ENCODE measurements around the gene CYB5RL.
"Not testable (repeated sequence)": the region's sequence is repeated elsewhere in the genome, so short reads cannot be mapped to it uniquely, and the experiment has no call there.

CYB5RL gene

GRCh38 chr1:54218883-54219687, 19.3 kb upstream of the CYB5RL start:
- no peaks in the 10 kb centered on the region for H3K9me3 ChIP-seq (ENCODE audit: control insufficient read depth, insufficient read depth, low read length)
- no peak for DNase-seq (ENCODE audit: low read depth, low spot score)
- H3K4me3 ChIP-seq (ENCODE audit: low read length): no peak overlapping the region
- WGBS (ENCODE audit: insufficient coverage, insufficient read length): no CpG with 5 or more reads among the region's 11 CpGs
- no peaks in the 10 kb centered on the region for H3K4me1 ChIP-seq (ENCODE audit: control insufficient read depth, insufficient read depth, low read length)
- H3K27ac ChIP-seq (ENCODE audit: low read length): no peak overlapping the region
- peaks cover 44% of the 10 kb centered on the region for H3K36me3 ChIP-seq (ENCODE audit: control insufficient read depth, insufficient read depth, low read length)
- H3K27me3 ChIP-seq (ENCODE audit: control insufficient read depth, insufficient read depth, low read length): no peaks in the 10 kb centered on the region

GRCh38 chr1:54215523-54215922, 15.7 kb upstream of the CYB5RL start:
- Histone ChIP-seq H3K4me1 (ENCODE audit: control insufficient read depth, insufficient read depth, low read length) (no peaks in the 10 kb centered on the region), H3K27me3 (ENCODE audit: control insufficient read depth, insufficient read depth, low read length) (no peaks in the 10 kb centered on the region), H3K4me3 (ENCODE audit: low read length) (no peak overlapping the region), H3K9me3 (ENCODE audit: control insufficient read depth, insufficient read depth, low read length) (no peaks in the 10 kb centered on the region), H3K36me3 (ENCODE audit: control insufficient read depth, insufficient read depth, low read length) (peaks cover 73% of the 10 kb centered on the region), H3K27ac (ENCODE audit: low read length) (no peak overlapping the region)
- no CpG with 5 or more reads among the region's 9 CpGs for WGBS (ENCODE audit: insufficient coverage, insufficient read length)
- DNase-seq (ENCODE audit: low read depth, low spot score): no peak

- Histone ChIP-seq H3K36me3 (ENCODE audit: control insufficient read depth, insufficient read depth, low read length) (peaks cover 76% of the 10 kb centered on the region), H3K27ac (ENCODE audit: low read length) (no peak overlapping the region), H3K9me3 (ENCODE audit: control insufficient read depth, insufficient read depth, low read length) (no peaks in the 10 kb centered on the region), H3K4me3 (ENCODE audit: low read length) (no peak overlapping the region), H3K4me1 (ENCODE audit: control insufficient read depth, insufficient read depth, low read length) (no peaks in the 10 kb centered on the region), H3K27me3 (ENCODE audit: control insufficient read depth, insufficient read depth, low read length) (no peaks in the 10 kb centered on the region)
- no CpG with 5 or more reads among the region's 1 CpG for WGBS (ENCODE audit: insufficient coverage, insufficient read length)
- no peak for DNase-seq (ENCODE audit: low read depth, low spot score)
Observed at GRCh38 chr1:54212872-54213271, 13.0 kb upstream of the CYB5RL start.

GRCh38 chr1:54207896-54208295, 8.1 kb upstream of the CYB5RL start:
- not testable (repeated sequence) for H3K4me3 ChIP-seq (ENCODE audit: low read length); H3K27me3 ChIP-seq (ENCODE audit: control insufficient read depth, insufficient read depth, low read length); H3K9me3 ChIP-seq (ENCODE audit: control insufficient read depth, insufficient read depth, low read length); DNase-seq (ENCODE audit: low read depth, low spot score); H3K27ac ChIP-seq (ENCODE audit: low read length); H3K4me1 ChIP-seq (ENCODE audit: control insufficient read depth, insufficient read depth, low read length)
- peaks cover 59% of the 10 kb centered on the region; the same call in 1 of the 2 replicates for H3K36me3 ChIP-seq (ENCODE audit: control insufficient read depth, insufficient read depth, low read length)
- WGBS (ENCODE audit: insufficient coverage, insufficient read length): no CpG with 5 or more reads among the region's 4 CpGs

- no peak for DNase-seq (ENCODE audit: low read depth, low spot score)
- no CpG with 5 or more reads among the region's 1 CpG for WGBS (ENCODE audit: insufficient coverage, insufficient read length)
- Histone ChIP-seq H3K4me1 (ENCODE audit: control insufficient read depth, insufficient read depth, low read length) (no peaks in the 10 kb centered on the region), H3K27ac (ENCODE audit: low read length) (no peak overlapping the region), H3K4me3 (ENCODE audit: low read length) (no peak overlapping the region), H3K36me3 (ENCODE audit: control insufficient read depth, insufficient read depth, low read length) (peaks cover 53% of the 10 kb centered on the region; the same call in 1 of the 2 replicates), H3K9me3 (ENCODE audit: control insufficient read depth, insufficient read depth, low read length) (no peaks in the 10 kb centered on the region), H3K27me3 (ENCODE audit: control insufficient read depth, insufficient read depth, low read length) (no peaks in the 10 kb centered on the region)
Observed at GRCh38 chr1:54207287-54207686, 7.5 kb upstream of the CYB5RL start.

- H3K36me3 ChIP-seq (ENCODE audit: control insufficient read depth, insufficient read depth, low read length): peaks cover 30% of the 10 kb centered on the region; the same call in 1 of the 2 replicates
Observed at GRCh38 chr1:54204199-54204598, 4.4 kb upstream of the CYB5RL start.

GRCh38 chr1:54200519-54200997, 728 bp upstream of the CYB5RL start:
- Histone ChIP-seq H3K27ac (ENCODE audit: low read length) (no peak overlapping the region), H3K4me3 (ENCODE audit: low read length) (peak overlapping the region; percentile 87), H3K27me3 (ENCODE audit: control insufficient read depth, insufficient read depth, low read length) (no peaks in the 10 kb centered on the region), H3K9me3 (ENCODE audit: control insufficient read depth, insufficient read depth, low read length) (no peaks in the 10 kb centered on the region), H3K4me1 (ENCODE audit: control insufficient read depth, insufficient read depth, low read length) (no peaks in the 10 kb centered on the region), H3K36me3 (ENCODE audit: control insufficient read depth, insufficient read depth, low read length) (peaks cover 9% of the 10 kb centered on the region; the same call in 1 of the 2 replicates)
- WGBS (ENCODE audit: insufficient coverage, insufficient read length): no CpG with 5 or more reads among the region's 15 CpGs
- DNase-seq (ENCODE audit: low read depth, low spot score): no peak

More at GRCh38 chr1:54204199-54204598, 4.4 kb upstream of the CYB5RL start:
- Histone ChIP-seq H3K4me1 (ENCODE audit: control insufficient read depth, insufficient read depth, low read length) (no peaks in the 10 kb centered on the region), H3K9me3 (ENCODE audit: control insufficient read depth, insufficient read depth, low read length) (no peaks in the 10 kb centered on the region), H3K27ac (ENCODE audit: low read length) (no peak overlapping the region), H3K4me3 (ENCODE audit: low read length) (no peak overlapping the region), H3K27me3 (ENCODE audit: control insufficient read depth, insufficient read depth, low read length) (no peaks in the 10 kb centered on the region)
- no CpG with 5 or more reads among the region's 7 CpGs for whole genome bisulfite sequencing (ENCODE audit: insufficient coverage, insufficient read length)
- DNase-seq (ENCODE audit: low read depth, low spot score): no peak

- no CpG with 5 or more reads among the region's 17 CpGs for WGBS (ENCODE audit: insufficient coverage, insufficient read length)
- DNase-seq (ENCODE audit: low read depth, low spot score): no peak
- no peaks in the 10 kb centered on the region for H3K9me3 ChIP-seq (ENCODE audit: control insufficient read depth, insufficient read depth, low read length)
- H3K4me1 ChIP-seq (ENCODE audit: control insufficient read depth, insufficient read depth, low read length): no peaks in the 10 kb centered on the region
- no peaks in the 10 kb centered on the region for H3K27me3 ChIP-seq (ENCODE audit: control insufficient read depth, insufficient read depth, low read length)
- no peaks in the 10 kb centered on the region for H3K36me3 ChIP-seq (ENCODE audit: control insufficient read depth, insufficient read depth, low read length)
- H3K4me3 ChIP-seq (ENCODE audit: low read length): peak overlapping the region; percentile 76; the same call in 1 of the 2 replicates
- H3K27ac ChIP-seq (ENCODE audit: low read length): no peak overlapping the region
Observed at GRCh38 chr1:54199151-54199764, 572 bp downstream of the CYB5RL start.

- Histone ChIP-seq H3K27ac (ENCODE audit: low read length) (no peak overlapping the region), H3K4me3 (ENCODE audit: low read length) (no peak overlapping the region), H3K4me1 (ENCODE audit: control insufficient read depth, insufficient read depth, low read length) (no peaks in the 10 kb centered on the region), H3K27me3 (ENCODE audit: control insufficient read depth, insufficient read depth, low read length) (no peaks in the 10 kb centered on the region), H3K36me3 (ENCODE audit: control insufficient read depth, insufficient read depth, low read length) (0 out of 2 replicates have a peak, but pooled peaks cover 3% of the 10 kb centered on the region), H3K9me3 (ENCODE audit: control insufficient read depth, insufficient read depth, low read length) (no peaks in the 10 kb centered on the region)
- no CpG with 5 or more reads among the region's 5 CpGs for WGBS (ENCODE audit: insufficient coverage, insufficient read length)
- no peak for DNase-seq (ENCODE audit: low read depth, low spot score)
Observed at GRCh38 chr1:54193453-54193852, 6.4 kb downstream of the CYB5RL start.

- Histone ChIP-seq H3K4me3 (ENCODE audit: low read length) (no peak overlapping the region), H3K4me1 (ENCODE audit: control insufficient read depth, insufficient read depth, low read length) (no peaks in the 10 kb centered on the region), H3K27me3 (ENCODE audit: control insufficient read depth, insufficient read depth, low read length) (no peaks in the 10 kb centered on the region), H3K9me3 (ENCODE audit: control insufficient read depth, insufficient read depth, low read length) (no peaks in the 10 kb centered on the region), H3K27ac (ENCODE audit: low read length) (no peak overlapping the region), H3K36me3 (ENCODE audit: control insufficient read depth, insufficient read depth, low read length) (0 out of 2 replicates have a peak, but pooled peaks cover 3% of the 10 kb centered on the region)
- DNase-seq (ENCODE audit: low read depth, low spot score): no peak
- WGBS (ENCODE audit: insufficient coverage, insufficient read length): no CpG with 5 or more reads among the region's 1 CpG
Observed at GRCh38 chr1:54191525-54191924, 8.3 kb downstream of the CYB5RL start.
